Measurements from ENCODE around the gene WWOX. TPM values are rescaled to one million over a fixed set of nuclear protein-coding genes. Genes with fewer than 3 reads are reported as not detected.

WWOX gene
- total RNA-seq, 2 experiments from 2014 or later, result 19.9 to 29.4 TPM

DNA sequence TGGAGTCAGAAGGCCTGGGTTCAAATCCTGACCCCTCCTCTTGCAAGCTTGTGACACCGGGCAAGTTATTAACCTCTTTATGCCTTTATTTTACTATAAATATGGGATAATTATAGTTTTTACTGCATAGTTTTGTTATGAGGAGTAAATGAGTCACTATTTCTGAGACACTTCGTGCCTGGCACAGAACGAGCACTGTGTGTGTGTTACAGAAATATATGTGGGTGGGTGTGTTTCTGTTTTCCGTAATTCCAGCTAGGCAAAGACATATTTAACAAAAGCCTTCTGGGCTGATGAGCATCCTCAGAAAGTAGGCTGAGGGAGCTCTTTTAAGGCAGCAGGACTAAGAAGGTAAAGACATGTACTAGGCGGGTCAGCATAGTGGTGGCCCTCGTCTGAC, 1083.2 kb downstream of the WWOX start:
- ATAC-seq (peak; percentile 75), DNase-seq (peak; percentile 18)
- peaks cover 4% of the 10 kb centered on the region for H3K9me3 Mint-ChIP-seq (ENCODE audit: low read depth)
- H3K4me1 Mint-ChIP-seq, result peaks cover 11% of the 10 kb centered on the region
- H3K4me3 Mint-ChIP-seq, result no peak overlapping the region
- intact Hi-C loops (cut with DNase I, micrococcal nuclease), result no loop called here
- H3K36me3 Mint-ChIP-seq (ENCODE audit: low read depth), result no peaks in the 10 kb centered on the region
- H3K27me3 Mint-ChIP-seq, result peaks cover 3% of the 10 kb centered on the region
- ChIA-PET POLR2A (interaction anchor here (0.6 kb wide), 1 partner anchor 195 kb away, joined by 3 read pairs; no protein-coding TSS in a partner anchor), CTCF (no interaction called here)
- H3K27ac Mint-ChIP-seq, result peak overlapping the region; percentile 26

DNA sequence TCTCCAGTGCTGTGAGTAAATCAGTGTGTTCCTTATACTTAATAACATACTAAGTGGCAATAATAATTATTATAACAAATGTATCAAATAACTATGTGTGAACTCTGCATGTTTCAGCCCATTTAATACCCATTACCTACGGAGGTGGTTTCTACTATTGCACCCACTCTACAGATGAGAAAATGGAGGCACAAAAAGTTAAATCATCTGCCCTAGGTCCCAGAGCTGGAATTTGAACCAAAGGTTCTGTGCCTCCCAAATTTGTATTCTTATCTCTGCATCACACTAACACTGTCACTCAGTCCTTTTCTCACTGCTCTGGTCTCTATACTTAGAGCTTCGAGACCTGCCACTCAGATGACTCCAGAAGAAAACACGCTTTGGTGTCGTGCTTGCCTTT, 1084.1 kb downstream of the WWOX start:
- ChIA-PET POLR2A (no interaction called here), CTCF (interaction anchor here (0.8 kb wide), 1 partner anchor 13 kb away, joined by 3 read pairs; no protein-coding TSS in a partner anchor)
- peaks cover 5% of the 10 kb centered on the region for H3K27me3 Mint-ChIP-seq
- peaks cover 11% of the 10 kb centered on the region for H3K4me1 Mint-ChIP-seq
- ATAC-seq (no peak), DNase-seq (no peak)
- H3K27ac Mint-ChIP-seq, result no peak overlapping the region
- intact Hi-C loops (cut with DNase I, micrococcal nuclease), result no loop called here
- peaks cover 6% of the 10 kb centered on the region for H3K9me3 Mint-ChIP-seq (ENCODE audit: low read depth)
- no peaks in the 10 kb centered on the region for H3K36me3 Mint-ChIP-seq (ENCODE audit: low read depth)
- H3K4me3 Mint-ChIP-seq, result no peak overlapping the region

DNA sequence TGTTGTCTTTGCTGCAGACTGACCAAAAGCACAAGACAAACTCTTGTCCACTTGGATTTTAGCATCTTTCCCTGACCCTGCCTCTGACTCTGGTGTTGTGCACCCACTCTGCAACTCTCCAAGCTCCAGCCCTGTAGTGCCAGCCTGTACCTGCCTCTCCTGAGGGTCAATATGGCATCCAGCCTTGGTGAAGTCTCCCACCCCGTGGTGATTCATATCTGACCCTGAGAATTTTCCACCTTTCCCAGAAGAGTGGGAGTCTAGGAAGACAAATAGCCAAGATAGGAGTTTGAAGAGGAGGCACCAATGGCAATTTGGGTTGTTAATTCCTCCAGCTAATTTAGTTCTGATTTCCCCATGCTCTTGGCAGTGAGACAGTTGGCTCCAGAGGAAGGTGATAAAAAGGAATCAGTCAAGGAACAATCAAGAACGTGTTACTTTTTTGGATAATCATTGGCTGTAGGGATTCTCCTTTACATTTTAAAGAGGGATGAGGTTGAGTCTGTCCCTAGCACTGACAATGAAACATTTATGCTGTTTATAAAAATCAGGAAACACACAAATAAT, 1085.1 kb downstream of the WWOX start:
- Mint-ChIP-seq H3K4me1 (peaks cover 11% of the 10 kb centered on the region), H3K4me3 (no peak overlapping the region), H3K27ac (no peak overlapping the region), H3K36me3 (ENCODE audit: low read depth) (no peaks in the 10 kb centered on the region), H3K27me3 (peaks cover 5% of the 10 kb centered on the region), H3K9me3 (ENCODE audit: low read depth) (peaks cover 6% of the 10 kb centered on the region)
- CTCF ChIA-PET, result no interaction called here
- ATAC-seq, result no peak
- POLR2A ChIA-PET, result no interaction called here
- DNase-seq, result no peak
- intact Hi-C loops (cut with DNase I, micrococcal nuclease), result no loop called here

DNA sequence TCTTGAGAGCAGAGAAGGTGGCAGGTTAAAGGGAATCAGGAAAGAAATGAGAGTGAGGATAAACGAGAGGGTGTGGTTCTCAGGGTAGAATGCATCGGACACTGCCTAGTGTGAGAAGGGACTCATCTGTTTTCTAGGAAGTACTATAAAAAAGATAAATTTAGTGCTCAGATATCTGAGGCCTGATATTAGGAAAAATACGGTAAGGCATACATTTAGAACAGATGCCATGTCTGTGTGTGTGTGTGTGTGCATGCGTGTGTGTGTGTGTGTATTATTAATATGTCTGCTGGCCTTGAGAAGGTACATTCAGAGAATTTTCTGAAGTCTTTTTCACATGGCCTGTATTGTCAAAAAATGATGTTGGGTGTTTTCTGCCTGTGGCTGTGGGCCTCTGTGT, 1086.3 kb downstream of the WWOX start:
- ATAC-seq, result no peak
- peaks cover 2% of the 10 kb centered on the region for H3K9me3 Mint-ChIP-seq (ENCODE audit: low read depth)
- no peak overlapping the region for H3K27ac Mint-ChIP-seq
- H3K27me3 Mint-ChIP-seq, result peaks cover 5% of the 10 kb centered on the region
- ChIA-PET CTCF (no interaction called here), POLR2A (no interaction called here)
- peaks cover 11% of the 10 kb centered on the region for H3K4me1 Mint-ChIP-seq
- intact Hi-C loops (cut with DNase I, micrococcal nuclease), result no loop called here
- DNase-seq, result no peak
- H3K4me3 Mint-ChIP-seq, result no peak overlapping the region
- no peaks in the 10 kb centered on the region for H3K36me3 Mint-ChIP-seq (ENCODE audit: low read depth)

DNA sequence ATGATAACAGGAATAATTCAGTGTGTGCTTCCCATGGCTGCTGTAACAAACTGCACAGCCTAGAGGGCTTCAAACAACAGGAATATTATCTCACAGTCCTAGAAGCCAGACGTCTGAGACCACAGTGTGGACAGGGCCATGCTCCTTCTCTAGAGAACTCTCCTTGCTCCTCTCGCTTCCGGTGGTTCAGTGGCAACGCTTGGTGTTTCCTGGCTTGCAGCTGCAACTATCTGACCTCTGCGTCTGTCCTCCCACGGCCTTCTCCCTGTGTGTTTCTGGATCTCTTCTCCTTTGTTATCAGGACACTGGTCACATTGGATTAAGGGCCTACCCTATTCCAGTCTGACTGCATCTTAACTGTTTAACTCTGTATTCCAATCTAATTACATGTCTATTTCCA, 1086.7 kb downstream of the WWOX start:
- DNase-seq, result no peak
- Mint-ChIP-seq H3K4me3 (no peak overlapping the region), H3K36me3 (ENCODE audit: low read depth) (no peaks in the 10 kb centered on the region), H3K27ac (no peak overlapping the region), H3K9me3 (ENCODE audit: low read depth) (peaks cover 2% of the 10 kb centered on the region), H3K4me1 (peaks cover 11% of the 10 kb centered on the region), H3K27me3 (peaks cover 5% of the 10 kb centered on the region)
- no peak for ATAC-seq
- CTCF ChIA-PET, result no interaction called here
- POLR2A ChIA-PET, result no interaction called here
- intact Hi-C loops (cut with DNase I, micrococcal nuclease), result no loop called here

DNA sequence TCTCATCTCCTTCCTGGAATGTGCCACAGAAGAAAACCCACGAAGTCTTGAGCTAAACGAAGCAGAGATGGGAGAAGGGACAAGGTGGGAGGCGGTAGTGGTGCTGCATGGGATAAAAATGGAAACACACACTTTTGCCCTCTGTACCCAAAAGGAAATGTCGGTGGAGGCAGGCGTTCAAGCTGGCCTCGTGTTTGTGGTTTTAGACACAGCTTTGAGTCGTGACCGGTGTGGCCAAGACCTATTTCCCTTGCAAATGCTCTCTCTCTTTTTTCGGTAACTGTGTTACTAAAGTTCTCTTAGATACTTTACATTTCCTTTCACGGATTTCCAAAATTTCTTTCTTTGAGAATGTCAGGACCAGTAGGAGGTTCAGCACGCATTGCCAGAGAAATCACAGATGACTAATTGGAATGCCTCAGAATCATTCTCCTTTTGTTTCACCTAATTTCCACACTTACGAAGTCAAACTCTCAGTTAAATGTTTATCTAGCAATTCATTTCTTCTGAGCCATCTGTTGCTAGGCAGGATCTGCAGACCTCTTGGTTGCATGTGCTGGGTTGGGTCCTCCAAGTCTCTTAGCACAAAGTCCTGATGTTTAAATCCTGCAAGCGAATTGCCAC, 1088.8 kb downstream of the WWOX start:
- ChIA-PET CTCF (no interaction called here), POLR2A (no interaction called here)
- no peak for DNase-seq
- peaks cover 2% of the 10 kb centered on the region for H3K9me3 Mint-ChIP-seq (ENCODE audit: low read depth)
- H3K36me3 Mint-ChIP-seq (ENCODE audit: low read depth), result no peaks in the 10 kb centered on the region
- H3K4me1 Mint-ChIP-seq, result peaks cover 3% of the 10 kb centered on the region
- H3K27me3 Mint-ChIP-seq, result peaks cover 5% of the 10 kb centered on the region
- no peak overlapping the region for H3K4me3 Mint-ChIP-seq
- no peak overlapping the region for H3K27ac Mint-ChIP-seq
- ATAC-seq, result no peak
- intact Hi-C loops (cut with DNase I, micrococcal nuclease), result no loop called here

DNA sequence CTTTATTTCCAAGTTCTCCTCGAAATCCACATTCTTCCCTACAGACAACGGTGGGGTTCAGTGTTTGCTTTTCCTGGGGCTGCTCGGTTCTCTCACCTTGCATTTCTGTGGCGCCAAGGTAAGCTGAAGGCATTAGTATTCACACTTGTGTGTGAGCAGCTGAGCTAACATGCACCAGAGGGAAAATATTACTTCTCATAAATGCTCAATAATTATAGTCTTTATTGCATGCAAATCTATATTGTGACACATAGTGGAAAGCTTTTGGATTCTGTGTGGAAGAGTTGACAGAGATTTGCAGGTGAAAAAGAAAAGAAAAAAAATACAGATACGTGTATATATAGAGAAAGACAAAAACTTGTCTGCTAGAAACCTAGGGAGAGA, 1089.3 kb downstream of the WWOX start:
- peaks cover 3% of the 10 kb centered on the region for H3K4me1 Mint-ChIP-seq
- ATAC-seq, result no peak
- H3K27me3 Mint-ChIP-seq, result peaks cover 5% of the 10 kb centered on the region
- no peak overlapping the region for H3K27ac Mint-ChIP-seq
- ChIA-PET POLR2A (no interaction called here), CTCF (no interaction called here)
- H3K4me3 Mint-ChIP-seq, result no peak overlapping the region
- intact Hi-C loops (cut with DNase I, micrococcal nuclease), result no loop called here
- peaks cover 2% of the 10 kb centered on the region for H3K9me3 Mint-ChIP-seq (ENCODE audit: low read depth)
- H3K36me3 Mint-ChIP-seq (ENCODE audit: low read depth), result no peaks in the 10 kb centered on the region
- DNase-seq, result no peak

DNA sequence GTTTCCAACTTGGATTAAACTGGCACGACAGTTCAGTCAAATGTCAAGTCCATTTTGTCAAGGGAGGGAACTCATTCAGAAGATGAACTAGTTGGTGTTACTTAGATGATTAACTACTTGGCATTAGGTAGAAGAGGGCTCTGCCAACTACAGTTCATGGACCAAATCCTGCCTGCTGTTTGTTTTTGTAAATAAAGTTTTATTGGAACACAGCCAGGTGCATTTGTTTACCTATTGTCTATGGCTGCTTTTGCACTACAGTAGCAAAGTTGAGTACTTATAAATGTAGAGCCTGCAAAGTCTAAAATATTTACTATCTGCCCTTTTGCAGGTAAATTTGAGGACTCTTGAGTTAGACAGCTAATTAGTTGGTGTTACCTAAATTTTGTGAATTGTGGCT, 1091.1 kb downstream of the WWOX start:
- Mint-ChIP-seq H3K4me1 (no peaks in the 10 kb centered on the region), H3K36me3 (ENCODE audit: low read depth) (no peaks in the 10 kb centered on the region), H3K27me3 (peaks cover 3% of the 10 kb centered on the region), H3K4me3 (no peak overlapping the region), H3K9me3 (ENCODE audit: low read depth) (peaks cover 2% of the 10 kb centered on the region), H3K27ac (no peak overlapping the region)
- ATAC-seq (no peak), DNase-seq (no peak)
- intact Hi-C loops (cut with DNase I, micrococcal nuclease), result no loop called here
- POLR2A ChIA-PET, result no interaction called here
- CTCF ChIA-PET, result no interaction called here

DNA sequence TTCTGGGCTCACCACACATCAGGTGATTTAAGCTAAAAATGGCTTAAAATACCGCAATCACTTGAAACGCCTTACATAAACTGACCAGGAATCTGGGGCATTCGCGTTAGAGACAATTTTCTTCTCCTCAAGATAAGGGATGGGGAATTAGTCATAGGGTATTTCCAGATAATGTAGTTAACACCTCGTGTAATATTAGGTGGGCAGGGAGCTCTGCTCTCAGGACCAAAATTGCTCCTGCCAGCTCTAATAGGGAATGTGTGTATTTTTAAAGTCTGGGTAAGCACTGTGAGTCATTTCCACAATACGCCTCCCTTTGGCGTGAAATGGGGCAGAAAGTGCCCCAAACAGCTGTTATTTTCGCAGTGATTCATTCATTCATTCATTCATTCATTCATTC, 1092.5 kb downstream of the WWOX start:
- CTCF ChIA-PET, result interaction anchor here (0.9 to 1.2 kb wide), 2 partner anchors 28 to 144 kb away, joined by 3 read pairs; no protein-coding TSS in a partner anchor
- POLR2A ChIA-PET, result no interaction called here
- intact Hi-C loops (cut with DNase I, micrococcal nuclease), result no loop called here
- DNase-seq (no peak), ATAC-seq (no peak)
- no peaks in the 10 kb centered on the region for H3K36me3 Mint-ChIP-seq (ENCODE audit: low read depth)
- no peaks in the 10 kb centered on the region for H3K4me1 Mint-ChIP-seq
- H3K9me3 Mint-ChIP-seq (ENCODE audit: low read depth), result peaks cover 2% of the 10 kb centered on the region
- H3K4me3 Mint-ChIP-seq, result no peak overlapping the region
- peaks cover 3% of the 10 kb centered on the region for H3K27me3 Mint-ChIP-seq
- no peak overlapping the region for H3K27ac Mint-ChIP-seq

DNA sequence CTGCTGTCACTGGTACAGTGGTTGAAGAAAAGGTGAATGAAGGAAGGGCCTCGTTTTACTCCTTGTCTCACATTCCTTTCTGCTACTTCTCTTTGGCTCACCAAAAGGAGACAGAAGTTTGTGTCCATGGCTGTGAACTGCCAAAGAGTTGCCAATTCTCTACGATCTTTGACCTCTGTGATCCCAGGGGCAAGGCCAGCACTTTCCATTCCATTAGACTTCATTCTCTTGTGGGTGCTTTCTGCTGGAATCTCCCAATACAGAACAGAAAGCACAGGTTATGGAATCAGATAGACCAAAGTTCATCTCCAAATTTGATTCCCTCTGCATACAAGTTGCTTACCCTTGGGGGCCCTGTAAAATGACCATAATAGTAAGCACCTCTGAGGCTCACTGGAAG, 1093.5 kb downstream of the WWOX start:
- Mint-ChIP-seq H3K36me3 (ENCODE audit: low read depth) (no peaks in the 10 kb centered on the region), H3K27ac (no peak overlapping the region), H3K4me3 (no peak overlapping the region), H3K4me1 (no peaks in the 10 kb centered on the region), H3K27me3 (peaks cover 3% of the 10 kb centered on the region), H3K9me3 (ENCODE audit: low read depth) (peaks cover 1% of the 10 kb centered on the region)
- DNase-seq (no peak), ATAC-seq (no peak)
- intact Hi-C loops (cut with DNase I, micrococcal nuclease), result no loop called here
- POLR2A ChIA-PET, result no interaction called here
- CTCF ChIA-PET, result interaction anchor here (0.5 to 1.2 kb wide), 3 partner anchors 143 to 1614 kb away, joined by 3 read pairs; no protein-coding TSS in a partner anchor

DNA sequence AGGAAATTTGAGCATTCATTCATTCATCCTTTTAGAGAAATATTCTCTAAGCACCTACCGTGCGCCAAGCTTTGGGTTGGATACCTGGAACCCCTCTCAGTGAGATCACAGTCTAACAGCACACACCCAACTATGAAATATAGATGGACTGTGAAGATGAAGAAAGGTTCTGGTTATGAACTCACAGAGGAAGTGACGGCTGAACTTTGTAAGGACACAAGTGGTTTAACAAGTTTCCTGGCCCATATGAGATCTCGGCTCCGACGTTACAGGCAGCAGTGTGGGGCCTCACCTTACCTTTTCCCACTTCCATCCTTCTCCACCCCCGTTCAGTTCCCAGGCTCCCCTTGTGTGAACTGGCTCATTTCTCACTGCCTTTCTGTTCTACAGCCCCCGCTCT, 1094.8 kb downstream of the WWOX start:
- Mint-ChIP-seq H3K4me1 (no peaks in the 10 kb centered on the region), H3K36me3 (ENCODE audit: low read depth) (no peaks in the 10 kb centered on the region), H3K9me3 (ENCODE audit: low read depth) (no peaks in the 10 kb centered on the region), H3K4me3 (no peak overlapping the region), H3K27me3 (peaks cover 2% of the 10 kb centered on the region), H3K27ac (no peak overlapping the region)
- no peak for ATAC-seq
- ChIA-PET POLR2A (no interaction called here), CTCF (no interaction called here)
- DNase-seq, result no peak
- intact Hi-C loops (cut with DNase I, micrococcal nuclease), result no loop called here

DNA sequence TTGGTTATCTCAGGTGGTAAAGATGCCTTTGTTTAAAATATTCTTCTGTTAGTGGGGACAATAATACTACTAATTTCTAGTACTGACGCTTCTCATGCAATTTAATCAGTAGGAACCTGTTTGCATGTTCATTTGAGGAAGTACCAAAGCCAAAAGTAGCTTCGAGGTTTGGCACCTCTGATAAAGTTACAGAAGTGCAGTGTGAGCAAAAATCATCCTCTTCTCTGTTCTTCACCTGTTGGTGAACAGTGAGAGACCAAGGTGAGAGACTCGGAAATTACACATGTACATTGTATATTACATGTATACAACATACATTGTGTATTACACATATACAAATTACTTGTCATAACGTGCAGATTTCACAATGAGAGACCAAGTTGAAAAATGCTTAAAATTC, 1096.5 kb downstream of the WWOX start:
- intact Hi-C loops (cut with DNase I, micrococcal nuclease), result no loop called here
- no peak overlapping the region for H3K4me3 Mint-ChIP-seq
- no peak overlapping the region for H3K27ac Mint-ChIP-seq
- H3K36me3 Mint-ChIP-seq (ENCODE audit: low read depth), result no peaks in the 10 kb centered on the region
- peaks cover 2% of the 10 kb centered on the region for H3K27me3 Mint-ChIP-seq
- H3K4me1 Mint-ChIP-seq, result no peaks in the 10 kb centered on the region
- H3K9me3 Mint-ChIP-seq (ENCODE audit: low read depth), result no peaks in the 10 kb centered on the region
- no peak for DNase-seq
- ChIA-PET POLR2A (no interaction called here), CTCF (interaction anchor here (0.8 kb wide), 1 partner anchor 198 kb away, joined by 4 read pairs; no protein-coding TSS in a partner anchor)
- ATAC-seq, result no peak
